IMR-90 (cell line): ENCODE measurements around the gene TDG. TPM values are rescaled to one million over a fixed set of nuclear protein-coding genes. Genes with fewer than 3 reads are reported as not detected.

Experiments
- ATAC-seq: fragments of 200-7000 bp; cut with Tn5 transposase; 2 replicates; pipeline ENCODE4 v1.9.1; 2020; ENCODE audit warnings: low read depth, mild to moderate bottlenecking, moderate library complexity
- BruUV-seq: library from RNA; stranded (reverse); fragments of 400-500 nt; replicated peaks from 2 replicates; lab custom pipeline; 2021; lab: Mats Ljungman, UMichigan
- CTCF ChIA-PET: fragments of 300-600 bp; formaldehyde crosslinking; extraction: SDS; loops from one replicate; lab custom pipeline; 2021; ENCODE audit warnings: antibody characterized with exemption; lab: Yijun Ruan, JAX
- POLR2A ChIA-PET: fragments of 300-600 bp; sonication (Branson Sonifier 250); formaldehyde crosslinking; loops from one replicate; lab custom pipeline; 2022; ENCODE audit warnings: antibody characterized with exemption; ENCODE audit not compliant: unreplicated experiment; lab: Charles Lee
- DNase-seq: peaks from one replicate; pipeline ENCODE4 v3.0.0; 2013
- H2AFZ ChIP-seq: replicated peaks from 2 replicates; pipeline ENCODE3; 2013; ENCODE audit warnings: low read length, mild to moderate bottlenecking; ENCODE audit not compliant: poor library complexity
- H2AK5ac ChIP-seq: 2 replicates; pipeline ENCODE4 v1.6.1; 2013; ENCODE audit warnings: low read depth, low read length, inconsistent platforms
- H2AK9ac ChIP-seq: replicated peaks from 2 replicates; pipeline ENCODE3; 2013; ENCODE audit warnings: mild to moderate bottlenecking, low read depth, low read length, moderate library complexity; ENCODE audit not compliant: poor library complexity
- H2BK120ac ChIP-seq: 2 replicates; pipeline ENCODE4 v1.6.1; 2013; ENCODE audit warnings: low read depth, low read length, inconsistent platforms
- H2BK15ac ChIP-seq: 3 replicates; pipeline ENCODE4 v1.6.1; 2013; ENCODE audit warnings: low read depth, low read length, inconsistent platforms
- H2BK20ac ChIP-seq: 2 replicates; pipeline ENCODE4 v1.6.1; 2013; ENCODE audit warnings: low read depth, mild to moderate bottlenecking, inconsistent platforms, low read length, moderate library complexity
- H2BK5ac ChIP-seq: 2 replicates; pipeline ENCODE4 v1.6.1; 2013; ENCODE audit warnings: mild to moderate bottlenecking, low read depth, low read length, inconsistent platforms; ENCODE audit not compliant: poor library complexity, severe bottlenecking
- H3K14ac ChIP-seq: replicated peaks from 2 replicates; pipeline ENCODE4 v1.6.1; 2013; ENCODE audit warnings: low read depth, low read length, inconsistent platforms
- H3K18ac ChIP-seq: 2 replicates; pipeline ENCODE4 v1.6.1; 2013; ENCODE audit warnings: low read depth, low read length, control low read depth
- H3K23ac ChIP-seq: 2 replicates; pipeline ENCODE4 v1.6.1; 2013; ENCODE audit warnings: low read depth, low read length, inconsistent platforms
- H3K27ac ChIP-seq: 2 replicates; pipeline ENCODE4 v1.5.1; 2013; ENCODE audit warnings: mild to moderate bottlenecking, control low read depth, low read length; ENCODE audit not compliant: insufficient read depth
- H3K27me3 ChIP-seq: 2 replicates; pipeline ENCODE4 v1.6.1; 2013; ENCODE audit warnings: low read length; ENCODE audit not compliant: control insufficient read depth, insufficient read depth
- H3K36me3 ChIP-seq: 2 replicates; pipeline ENCODE4 v1.6.1; 2013; ENCODE audit warnings: low read length, mixed read lengths; ENCODE audit not compliant: control insufficient read depth, insufficient read depth
- H3K4ac ChIP-seq: 2 replicates; pipeline ENCODE4 v1.6.1; 2013; ENCODE audit warnings: low read depth, low read length, inconsistent platforms
- H3K4me1 ChIP-seq: 2 replicates; pipeline ENCODE4 v1.6.1; 2013; ENCODE audit warnings: low read length, mixed read lengths; ENCODE audit not compliant: control insufficient read depth, insufficient read depth
- H3K4me2 ChIP-seq: 2 replicates; pipeline ENCODE4 v1.6.1; 2013; ENCODE audit warnings: low read depth, mild to moderate bottlenecking, control low read depth, low read length, moderate library complexity
- H3K4me3 ChIP-seq: 2 replicates; pipeline ENCODE4 v1.5.1; 2013; ENCODE audit warnings: low read depth, mild to moderate bottlenecking, control low read depth, low read length, moderate library complexity; ENCODE audit not compliant: insufficient read depth
- H3K56ac ChIP-seq: 2 replicates; pipeline ENCODE4 v1.6.1; 2013; ENCODE audit warnings: low read length, inconsistent platforms; ENCODE audit not compliant: insufficient read depth; ENCODE audit errors: extremely low read depth
- H3K79me1 ChIP-seq, 2 experiments: 2 replicates each; pipeline ENCODE4 v1.6.1; 2013; ENCODE audit warnings: low read length in 2 of 2, inconsistent platforms in 1 of 2, low read depth in 1 of 2
- H3K9ac ChIP-seq: 2 replicates; pipeline ENCODE4 v1.6.1; 2013; ENCODE audit warnings: low read depth, low read length, control low read depth
- H3K9me1 ChIP-seq: 2 replicates; pipeline ENCODE4 v1.6.1; 2013; ENCODE audit warnings: low read length, inconsistent platforms; ENCODE audit not compliant: insufficient read depth
- H3K9me3 ChIP-seq: 2 replicates; pipeline ENCODE4 v1.6.1; 2013; ENCODE audit warnings: low read length; ENCODE audit not compliant: control insufficient read depth, insufficient read depth
- H4K20me1 ChIP-seq: 2 replicates; pipeline ENCODE4 v1.6.1; 2013; ENCODE audit warnings: low read length, inconsistent platforms; ENCODE audit not compliant: insufficient read depth
- H4K5ac ChIP-seq: 2 replicates; pipeline ENCODE4 v1.6.1; 2013; ENCODE audit warnings: mild to moderate bottlenecking, low read depth, low read length, control low read depth
- H4K8ac ChIP-seq, 2 experiments: 2 replicates each; pipeline ENCODE4 v1.6.1; 2013; ENCODE audit warnings: low read depth in 2 of 2, low read length in 2 of 2, control low read depth in 1 of 2, inconsistent platforms in 1 of 2
- H4K91ac ChIP-seq: 2 replicates; pipeline ENCODE4 v1.6.1; 2013; ENCODE audit warnings: low read depth, low read length, inconsistent platforms; ENCODE audit not compliant: insufficient read depth
- CEBPB ChIP-seq: IDR thresholded peaks from 2 replicates; pipeline ENCODE4 v1.6.1; 2012; ENCODE audit warnings: low read depth, low read length, improper control_type of control experiment
- CHD1 ChIP-seq: IDR thresholded peaks from 2 replicates; pipeline ENCODE4 v1.6.1; 2012; ENCODE audit warnings: low read depth, low read length, improper control_type of control experiment
- MXI1 ChIP-seq: IDR thresholded peaks from 2 replicates; pipeline ENCODE4 v1.6.1; 2012; ENCODE audit warnings: low read depth, mild to moderate bottlenecking, low read length, moderate library complexity, borderline replicate concordance
- NFE2L2 ChIP-seq: fragments of 150-350 bp; IDR thresholded peaks from 2 replicates; pipeline ENCODE4 v1.6.1; 2016; ENCODE audit warnings: low read depth, mild to moderate bottlenecking, low read length
- RAD21 ChIP-seq: IDR thresholded peaks from 2 replicates; pipeline ENCODE4 v1.6.1; 2012; ENCODE audit warnings: low read length, improper control_type of control experiment
- RFX5 ChIP-seq: IDR thresholded peaks from 2 replicates; pipeline ENCODE4 v1.8.0; 2012; ENCODE audit warnings: low read depth, mild to moderate bottlenecking, low read length, moderate library complexity
- SMC3 ChIP-seq: fragments of 150-350 bp; IDR thresholded peaks from 2 replicates; pipeline ENCODE4 v1.6.1; 2016; ENCODE audit warnings: low read depth, mild to moderate bottlenecking, antibody characterized with exemption, low read length, moderate library complexity
- WGBS, 2 experiments: methylation state at CpG; one replicate each; pipeline versions ENCODE4 v1.1.5 to v1.1.7; 2013; ENCODE audit warnings: missing lambda C conversion rate in 2 of 2; ENCODE audit not compliant: insufficient read length in 1 of 2; ENCODE audit errors: extremely low coverage in 2 of 2; 5-methylcytosine and 5-hydroxymethylcytosine counted together
- dilution Hi-C: fragments of 300-500 bp; cut with HindIII; formaldehyde crosslinking; loops from one replicate; pipeline ENCODE4 v1.14.3; 2018; ENCODE audit warnings: low sequenced_read_pairs; ENCODE audit not compliant: unreplicated experiment
- in situ Hi-C: fragments of 300-500 bp; cut with MboI; formaldehyde crosslinking; loops from 3 replicates; pipeline ENCODE4 v1.14.3; 2019; ENCODE audit warnings: low sequenced_read_pairs, inconsistent platforms, mixed read lengths
- intact Hi-C: fragments of 100-400 bp; cut with micrococcal nuclease; formaldehyde crosslinking; loops from 2 replicates; pipeline ENCODE4 v1.10.0; 2022
- polyA plus RNA-seq, 3 experiments: library from polyadenylated mRNA; depleted of rRNA; stranded (reverse); fragments of >200 nt; gene quantifications; 2 replicates each; pipeline ENCODE4 v1.2.3, GENCODE V29; 2012; ENCODE audit warnings: low replicate concordance in 1 of 3
- total RNA-seq: library from RNA; depleted of rRNA; stranded (reverse); fragments of >200 nt; gene quantifications from 2 replicates; pipeline ENCODE4 v1.2.3, GENCODE V29; 2012

The TDG gene
- total and polyA plus RNA-seq, 2 of the 4 experiments (the other 2 are of a cell fraction): 14.0 to 14.7 TPM

- Histone ChIP-seq H4K5ac (no peak overlapping the region), H3K9me3 (no peaks in the 10 kb centered on the region), H2AK5ac (no peak overlapping the region), H2BK15ac (no peak overlapping the region), H3K14ac (no peak overlapping the region), H2BK120ac (no peak overlapping the region), H3K9me1 (no peaks in the 10 kb centered on the region), H3K56ac (no peak overlapping the region), H3K79me1 (peaks cover 3 to 11% of the 10 kb centered on the region in 2 experiments; a peak in 3 of 4 replicates), H3K4me2 (no peak overlapping the region), H3K27me3 (no peaks in the 10 kb centered on the region), H3K9ac (no peak overlapping the region), H4K91ac (no peak overlapping the region), H3K36me3 (peaks cover 28% of the 10 kb centered on the region), H3K27ac (peak overlapping the region; percentile 22; the same call in 1 of the 2 replicates), H3K18ac (no peak overlapping the region), H4K8ac (peak overlapping the region in 1 of 2 experiments; percentile 47; a peak in 1 of 4 replicates), H3K4ac (no peak overlapping the region), H2BK5ac (peak overlapping the region; percentile 48), H4K20me1 (peaks cover 3% of the 10 kb centered on the region), H3K4me1 (no peaks in the 10 kb centered on the region), H2BK20ac (no peak overlapping the region), H2AK9ac (no peak overlapping the region), H3K4me3 (no peak overlapping the region), H2AFZ (no peak overlapping the region), H3K23ac (no peak overlapping the region)
- no CpG with 5 or more reads among the region's 2 CpGs for WGBS, 2 experiments
- CTCF ChIA-PET: interaction anchor here (0.7 to 1.6 kb wide), 2 partner anchors 60 to 123 kb away, joined by 3 read pairs; no protein-coding TSS in a partner anchor
- intact Hi-C loops: no loop called here
- no TSS peak for BruUV-seq
- ATAC-seq (peak; percentile 99), DNase-seq (peak; percentile 87)
- in situ Hi-C loops: no loop called here
- POLR2A ChIA-PET: interaction anchor here (0.6 to 0.7 kb wide), 2 partner anchors 21 to 116 kb away, joined by 3 to 4 read pairs; partner anchors contain the start of gene TDG
- TF ChIP-seq CHD1 (no peak), RAD21 (0 out of 2 replicates have a peak, but pooled peaks have one; percentile 33), NFE2L2 (no peak), CEBPB (no peak), RFX5 (no peak), SMC3 (peak; percentile 5; the same call in 1 of the 2 replicates), MXI1 (peak; percentile 72; the same call in 1 of the 2 replicates)
- dilution Hi-C loops: no loop called here
These were observed 21.2 kb downstream of the TDG start for GRCh38 chr12:103986829-103987228.
